GM12891 (cell line): Measurements from ENCODE around the gene THADA.

Experiments used
- PAX5 ChIP-seq: IDR thresholded peaks from 2 replicates; pipeline ENCODE4 v1.6.1; 2011; ENCODE audit warnings: low read length, moderate library complexity, mild to moderate bottlenecking; ENCODE audit not compliant: insufficient read depth, severe bottlenecking
- POLR2A ChIP-seq: IDR thresholded peaks from 2 replicates; pipeline ENCODE4 v1.6.1; 2011; ENCODE audit warnings: low read depth, low read length, control low read depth
- POLR2AphosphoS5 ChIP-seq: IDR thresholded peaks from 2 replicates; pipeline ENCODE4 v1.6.1; 2011; ENCODE audit warnings: low read depth, low read length, control low read depth
- POU2F2 ChIP-seq: IDR thresholded peaks from 2 replicates; pipeline ENCODE4 v1.6.1; 2011; ENCODE audit warnings: low read depth, mild to moderate bottlenecking, control low read depth, low read length, moderate library complexity
- SPI1 ChIP-seq: IDR thresholded peaks from 2 replicates; pipeline ENCODE4 v1.6.1; 2011; ENCODE audit warnings: low read depth, low read length, control low read depth
- TAF1 ChIP-seq: IDR thresholded peaks from 2 replicates; pipeline ENCODE4 v1.6.1; 2011; ENCODE audit warnings: low read depth, low read length, control low read depth

- no peak for TF ChIP-seq POLR2AphosphoS5
- no peak for TF ChIP-seq POLR2A
- TF ChIP-seq TAF1 = no peak
- no peak for TF ChIP-seq PAX5
- no peak for TF ChIP-seq SPI1
- no peak for TF ChIP-seq POU2F2
These were observed 409.5 kb downstream of the THADA start for GRCh38 chr2:43186321-43186678.
